ENCODE measurements around the gene ALDH1A3.

GRCh38 chr15:100900136-100900794 is 20.6 kb downstream of the ALDH1A3 start:
- TF ChIP-seq CTCF (IDR thresholded peaks at IDR 0.05; ENCODE audit: insufficient read depth, low read length) (no peak), POLR2AphosphoS5 (IDR thresholded peaks at IDR 0.05; ENCODE audit: low read depth) (no peak)

All from HL-60 (cell line).